Neural cell (in vitro differentiated cells): ENCODE data around the gene ZNF678. TPM values are rescaled to one million over a fixed set of nuclear protein-coding genes. Genes with fewer than 3 reads are reported as not detected.

Experiments
- H2AFZ ChIP-seq: fragments of 200-600, 300-800 bp; sonication (generic), shearing (Covaris generic); 2 replicates; pipeline ENCODE4 v1.6.0; 2014; ENCODE audit warnings: low read depth, mild to moderate bottlenecking, antibody characterized with exemption, low read length, moderate library complexity
- H3F3A ChIP-seq: fragments of 200-600 bp; shearing (Covaris generic); 2 replicates; pipeline ENCODE4 v1.6.1; 2016; ENCODE audit warnings: mild to moderate bottlenecking, moderate library complexity, mixed read lengths, antibody characterized with exemption, low read length; ENCODE audit not compliant: insufficient read depth, poor library complexity, severe bottlenecking
- H3K27ac ChIP-seq: fragments of 200-600, 300-800 bp; sonication (generic), shearing (Covaris generic); 2 replicates; pipeline ENCODE4 v1.5.1; 2014; ENCODE audit warnings: mild to moderate bottlenecking, low read length, moderate library complexity
- H3K27me3 ChIP-seq: fragments of 300-800, 200-600 bp; sonication (generic), shearing (Covaris generic); 2 replicates; pipeline ENCODE4 v1.6.0; 2014; ENCODE audit warnings: mild to moderate bottlenecking, low read depth, low read length, moderate library complexity; ENCODE audit not compliant: insufficient read depth
- H3K36me3 ChIP-seq: fragments of 300-800, 200-600 bp; sonication (generic), shearing (Covaris generic); 2 replicates; pipeline ENCODE4 v1.5.1; 2014; ENCODE audit warnings: mild to moderate bottlenecking, antibody characterized with exemption, low read length, moderate library complexity; ENCODE audit not compliant: insufficient read depth
- H3K4me2 ChIP-seq: fragments of 300-800, 200-600 bp; sonication (generic), shearing (Covaris generic); 2 replicates; pipeline ENCODE4 v1.6.0; 2014; ENCODE audit warnings: mild to moderate bottlenecking, low read length
- H3K4me3 ChIP-seq: fragments of 300-800, 200-600 bp; sonication (generic), shearing (Covaris generic); 2 replicates; pipeline ENCODE4 v1.5.1; 2014; ENCODE audit warnings: mild to moderate bottlenecking, low read length, moderate library complexity
- H3K79me2 ChIP-seq: fragments of 200-600 bp; shearing (Covaris generic); replicated peaks from 2 replicates; pipeline ENCODE4 v1.6.0; 2014; ENCODE audit warnings: mild to moderate bottlenecking, low read length, moderate library complexity; ENCODE audit not compliant: insufficient read depth
- H3K9ac ChIP-seq: fragments of 300-800, 200-600 bp; sonication (generic), shearing (Covaris generic); 2 replicates; pipeline ENCODE4 v1.6.1; 2016; ENCODE audit warnings: mild to moderate bottlenecking, low read length, mixed read lengths
- H3K9me2 ChIP-seq: fragments of 200-600 bp; shearing (Covaris generic); 2 replicates; pipeline ENCODE4 v1.6.1; 2016; ENCODE audit warnings: mild to moderate bottlenecking, low read length, mixed read lengths; ENCODE audit not compliant: insufficient read depth
- H3K9me3 ChIP-seq: fragments of 200-600, 300-800 bp; sonication (generic), shearing (Covaris generic); 2 replicates; pipeline ENCODE4 v1.6.1; 2016; ENCODE audit warnings: mild to moderate bottlenecking, mixed run types, low read length, moderate library complexity, mixed read lengths
- H4K20me1 ChIP-seq: fragments of 200-600 bp; shearing (Covaris generic); 2 replicates; pipeline ENCODE4 v1.6.1; 2016; ENCODE audit warnings: mild to moderate bottlenecking, mixed run types; ENCODE audit not compliant: insufficient read depth
- EP300 ChIP-seq: fragments of 450-650 bp; conservative IDR thresholded peaks from 2 replicates; pipeline ENCODE4 v1.6.1; 2014; ENCODE audit warnings: antibody characterized with exemption, mild to moderate bottlenecking, moderate library complexity; ENCODE audit not compliant: poor library complexity, severe bottlenecking
- EZH2 ChIP-seq: fragments of 200-600, 300-800 bp; shearing (Covaris generic), sonication (generic); IDR thresholded peaks from 2 replicates; pipeline ENCODE4 v1.6.1; 2014; ENCODE audit warnings: antibody characterized with exemption, low read length, borderline replicate concordance, mild to moderate bottlenecking; ENCODE audit not compliant: insufficient read depth, poor library complexity, severe bottlenecking
- MXI1 ChIP-seq: fragments of 450-650 bp; conservative IDR thresholded peaks from 2 replicates; pipeline ENCODE4 v1.6.1; 2014; ENCODE audit warnings: antibody characterized with exemption, mild to moderate bottlenecking; ENCODE audit not compliant: poor library complexity, severe bottlenecking
- POLR2AphosphoS5 ChIP-seq: IDR thresholded peaks from 2 replicates; pipeline ENCODE4 v1.6.1; 2012
- RAD21 ChIP-seq: fragments of 450-650 bp; conservative IDR thresholded peaks from 2 replicates; pipeline ENCODE4 v1.6.1; 2014; ENCODE audit warnings: antibody characterized with exemption, mild to moderate bottlenecking, moderate library complexity
- REST ChIP-seq: IDR thresholded peaks from 2 replicates; pipeline ENCODE4 v1.6.1; 2012; ENCODE audit warnings: borderline replicate concordance
- SMC3 ChIP-seq: fragments of 450-650 bp; conservative IDR thresholded peaks from 2 replicates; pipeline ENCODE4 v1.6.1; 2014; ENCODE audit warnings: antibody characterized with exemption, mild to moderate bottlenecking, moderate library complexity; ENCODE audit not compliant: poor library complexity
- TAF1 ChIP-seq: IDR thresholded peaks from 2 replicates; pipeline ENCODE4 v1.6.1; 2012; ENCODE audit warnings: low read depth
- polyA plus RNA-seq: library from polyadenylated mRNA; depleted of rRNA; stranded (reverse); fragments of >200 nt; gene quantifications from 2 replicates; pipeline ENCODE4 v1.2.3, GENCODE V29; 2014
- TF ChIP-seq, protein P1 (sequence below): fragments of 450-650 bp; IDR thresholded peaks from 2 replicates; pipeline ENCODE4 v1.5.1; 2014; ENCODE audit warnings: antibody characterized with exemption, mild to moderate bottlenecking, moderate library complexity; ENCODE audit not compliant: poor library complexity, severe bottlenecking

Gene ZNF678
- polyA plus RNA-seq, 1 donor from 2014 or later: 25.9 TPM

GRCh38 chr1:227562037-227562436, 1.3 kb upstream of the ZNF678 start:
- no peak overlapping the region for H3K4me3 ChIP-seq
- H3K79me2 ChIP-seq: peaks cover 31% of the 10 kb centered on the region
- no peaks in the 10 kb centered on the region for H4K20me1 ChIP-seq
- no peak overlapping the region for H3K9ac ChIP-seq
- no peaks in the 10 kb centered on the region for H3K9me2 ChIP-seq
- H3K36me3 ChIP-seq: no peaks in the 10 kb centered on the region
- no peak overlapping the region for H3K27ac ChIP-seq
- no peaks in the 10 kb centered on the region for H3K9me3 ChIP-seq
- TF ChIP-seq, protein P1, sequence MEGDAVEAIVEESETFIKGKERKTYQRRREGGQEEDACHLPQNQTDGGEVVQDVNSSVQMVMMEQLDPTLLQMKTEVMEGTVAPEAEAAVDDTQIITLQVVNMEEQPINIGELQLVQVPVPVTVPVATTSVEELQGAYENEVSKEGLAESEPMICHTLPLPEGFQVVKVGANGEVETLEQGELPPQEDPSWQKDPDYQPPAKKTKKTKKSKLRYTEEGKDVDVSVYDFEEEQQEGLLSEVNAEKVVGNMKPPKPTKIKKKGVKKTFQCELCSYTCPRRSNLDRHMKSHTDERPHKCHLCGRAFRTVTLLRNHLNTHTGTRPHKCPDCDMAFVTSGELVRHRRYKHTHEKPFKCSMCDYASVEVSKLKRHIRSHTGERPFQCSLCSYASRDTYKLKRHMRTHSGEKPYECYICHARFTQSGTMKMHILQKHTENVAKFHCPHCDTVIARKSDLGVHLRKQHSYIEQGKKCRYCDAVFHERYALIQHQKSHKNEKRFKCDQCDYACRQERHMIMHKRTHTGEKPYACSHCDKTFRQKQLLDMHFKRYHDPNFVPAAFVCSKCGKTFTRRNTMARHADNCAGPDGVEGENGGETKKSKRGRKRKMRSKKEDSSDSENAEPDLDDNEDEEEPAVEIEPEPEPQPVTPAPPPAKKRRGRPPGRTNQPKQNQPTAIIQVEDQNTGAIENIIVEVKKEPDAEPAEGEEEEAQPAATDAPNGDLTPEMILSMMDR: no peak
- TF ChIP-seq EP300 (no peak), TAF1 (no peak), RAD21 (no peak), MXI1 (no peak), EZH2 (no peak), REST (no peak)
- no peak overlapping the region for H3K4me2 ChIP-seq
- no peaks in the 10 kb centered on the region for H3K27me3 ChIP-seq
- no peak overlapping the region for H2AFZ ChIP-seq
- no peaks in the 10 kb centered on the region for H3F3A ChIP-seq

- Histone ChIP-seq H3K9ac (peak overlapping the region; percentile 87), H3F3A (no peaks in the 10 kb centered on the region), H3K4me3 (peak overlapping the region; percentile 76), H3K9me3 (no peaks in the 10 kb centered on the region), H4K20me1 (no peaks in the 10 kb centered on the region), H3K4me2 (no peak overlapping the region), H3K27me3 (no peaks in the 10 kb centered on the region), H3K79me2 (peaks cover 40% of the 10 kb centered on the region), H3K9me2 (no peaks in the 10 kb centered on the region), H3K36me3 (no peaks in the 10 kb centered on the region), H2AFZ (peak overlapping the region; percentile 79), H3K27ac (peak overlapping the region; percentile 96)
- TF ChIP-seq SMC3: no peak
- no peak for TF ChIP-seq TAF1
- no peak for TF ChIP-seq EP300
- no peak for TF ChIP-seq POLR2AphosphoS5
- TF ChIP-seq MXI1: no peak
These were observed 428 bp upstream of the ZNF678 start for GRCh38 chr1:227562933-227563323.

- no peak for TF ChIP-seq EP300
- H3K79me2 ChIP-seq: peaks cover 81% of the 10 kb centered on the region
These were observed 3.9 kb downstream of the ZNF678 start for GRCh38 chr1:227567256-227567655.

More at GRCh38 chr1:227567256-227567655, 3.9 kb downstream of the ZNF678 start:
- no peaks in the 10 kb centered on the region for H3K9me2 ChIP-seq
- peak overlapping the region; percentile 32 for H3K4me3 ChIP-seq
- no peaks in the 10 kb centered on the region for H3K27me3 ChIP-seq
- H3K36me3 ChIP-seq: no peaks in the 10 kb centered on the region
- H3K9ac ChIP-seq: no peak overlapping the region
- no peaks in the 10 kb centered on the region for H4K20me1 ChIP-seq
- H3K4me2 ChIP-seq: no peak overlapping the region
- H3F3A ChIP-seq: no peaks in the 10 kb centered on the region
- H3K9me3 ChIP-seq: peaks cover 3% of the 10 kb centered on the region
- no peak overlapping the region for H2AFZ ChIP-seq
- H3K27ac ChIP-seq: no peak overlapping the region
